ENCODE results near the gene ANKRD30A.
A peak's percentile ranks its signal among the peaks of the same experiment; 100 is the strongest.
"Not testable (repeated sequence)": the region's sequence is repeated elsewhere in the genome, so short reads cannot be mapped to it uniquely, and the experiment has no call there.

Gene ANKRD30A, protein sequence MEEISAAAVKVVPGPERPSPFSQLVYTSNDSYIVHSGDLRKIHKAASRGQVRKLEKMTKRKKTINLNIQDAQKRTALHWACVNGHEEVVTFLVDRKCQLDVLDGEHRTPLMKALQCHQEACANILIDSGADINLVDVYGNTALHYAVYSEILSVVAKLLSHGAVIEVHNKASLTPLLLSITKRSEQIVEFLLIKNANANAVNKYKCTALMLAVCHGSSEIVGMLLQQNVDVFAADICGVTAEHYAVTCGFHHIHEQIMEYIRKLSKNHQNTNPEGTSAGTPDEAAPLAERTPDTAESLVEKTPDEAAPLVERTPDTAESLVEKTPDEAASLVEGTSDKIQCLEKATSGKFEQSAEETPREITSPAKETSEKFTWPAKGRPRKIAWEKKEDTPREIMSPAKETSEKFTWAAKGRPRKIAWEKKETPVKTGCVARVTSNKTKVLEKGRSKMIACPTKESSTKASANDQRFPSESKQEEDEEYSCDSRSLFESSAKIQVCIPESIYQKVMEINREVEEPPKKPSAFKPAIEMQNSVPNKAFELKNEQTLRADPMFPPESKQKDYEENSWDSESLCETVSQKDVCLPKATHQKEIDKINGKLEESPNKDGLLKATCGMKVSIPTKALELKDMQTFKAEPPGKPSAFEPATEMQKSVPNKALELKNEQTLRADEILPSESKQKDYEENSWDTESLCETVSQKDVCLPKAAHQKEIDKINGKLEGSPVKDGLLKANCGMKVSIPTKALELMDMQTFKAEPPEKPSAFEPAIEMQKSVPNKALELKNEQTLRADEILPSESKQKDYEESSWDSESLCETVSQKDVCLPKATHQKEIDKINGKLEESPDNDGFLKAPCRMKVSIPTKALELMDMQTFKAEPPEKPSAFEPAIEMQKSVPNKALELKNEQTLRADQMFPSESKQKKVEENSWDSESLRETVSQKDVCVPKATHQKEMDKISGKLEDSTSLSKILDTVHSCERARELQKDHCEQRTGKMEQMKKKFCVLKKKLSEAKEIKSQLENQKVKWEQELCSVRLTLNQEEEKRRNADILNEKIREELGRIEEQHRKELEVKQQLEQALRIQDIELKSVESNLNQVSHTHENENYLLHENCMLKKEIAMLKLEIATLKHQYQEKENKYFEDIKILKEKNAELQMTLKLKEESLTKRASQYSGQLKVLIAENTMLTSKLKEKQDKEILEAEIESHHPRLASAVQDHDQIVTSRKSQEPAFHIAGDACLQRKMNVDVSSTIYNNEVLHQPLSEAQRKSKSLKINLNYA (N-terminal part only)

GRCh38 chr10:37125191-37125732, at the start of gene ANKRD30A:
Gene ANKRD30A, plus strand, starts transcription at chr10:37125598. Its CDS starts 190 bp downstream, at chr10:37125788.
- FAIRE-seq: no peak

GRCh38 chr10:37076083-37076482, 49.3 kb upstream of the ANKRD30A start:
- FAIRE-seq: not testable (repeated sequence)

GRCh38 chr10:37095792-37096573, 29.4 kb upstream of the ANKRD30A start:
- no peak for FAIRE-seq

GRCh38 chr10:37101261-37101660, 24.1 kb upstream of the ANKRD30A start:
- no peak for FAIRE-seq

GRCh38 chr10:37109000-37109399, 16.4 kb upstream of the ANKRD30A start:
- FAIRE-seq: no peak

DNA sequence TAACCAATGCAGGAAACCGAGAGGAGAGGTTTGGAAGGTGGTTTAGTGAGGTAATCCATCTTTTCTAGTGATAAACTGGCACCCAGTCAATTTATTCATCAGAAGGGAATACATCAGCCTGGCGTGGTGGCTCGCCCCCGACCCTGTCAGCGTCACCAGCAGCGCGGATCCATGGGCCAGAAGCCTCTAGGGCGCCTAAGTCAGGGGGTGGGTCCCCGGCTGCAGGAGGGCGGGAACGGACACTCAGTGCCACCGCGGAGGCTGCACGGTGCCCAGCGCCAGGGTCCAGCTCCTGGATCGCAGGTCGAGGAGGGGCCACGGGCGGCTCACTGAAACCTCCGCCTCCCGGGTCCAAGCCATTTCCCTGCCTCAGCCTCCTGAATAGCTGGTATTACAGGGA, 866 bp upstream of the ANKRD30A start:
- no peak for FAIRE-seq

DNA sequence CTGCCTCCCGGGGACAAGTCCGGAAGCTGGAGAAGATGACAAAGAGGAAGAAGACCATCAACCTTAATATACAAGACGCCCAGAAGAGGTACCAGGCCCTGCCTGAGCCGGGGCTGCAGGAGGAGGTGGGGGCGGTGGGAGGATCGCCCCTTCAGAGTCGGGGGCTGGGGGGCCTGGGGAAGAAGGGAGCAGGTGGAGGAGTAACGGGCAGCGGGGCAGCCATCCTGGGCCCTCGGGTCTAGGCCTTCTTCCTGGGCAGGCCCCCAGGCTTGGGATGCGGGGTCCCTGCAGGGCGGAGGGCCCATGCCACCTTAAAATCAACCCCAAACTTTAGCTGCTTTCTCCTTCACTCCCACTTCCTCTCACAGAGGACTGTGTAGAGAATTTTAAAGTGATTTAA, 523 bp downstream of the ANKRD30A start:
- FAIRE-seq: no peak

DNA sequence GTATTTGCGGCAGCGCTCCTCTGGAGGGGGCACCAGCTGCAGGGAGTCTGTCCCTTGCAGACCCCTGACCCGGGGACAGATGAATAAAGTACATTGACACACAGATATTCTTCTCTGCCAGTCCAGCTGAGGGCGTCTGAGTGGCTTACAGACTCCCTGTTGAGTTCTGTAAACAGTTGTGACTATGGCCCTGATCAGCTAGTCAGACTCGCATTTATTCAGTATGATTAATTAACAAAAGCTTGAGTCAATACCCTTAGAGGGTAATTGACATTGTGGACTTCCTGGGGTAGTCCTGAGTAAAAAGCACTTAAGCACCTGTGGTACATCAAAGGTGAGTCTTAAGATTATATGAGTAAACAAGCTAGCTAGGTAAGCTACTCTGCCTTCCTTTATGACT, 21.0 kb downstream of the ANKRD30A start:
- FAIRE-seq: no peak

- not testable (repeated sequence) for FAIRE-seq
Observed at GRCh38 chr10:37162430-37162829, 37.0 kb downstream of the ANKRD30A start.

DNA sequence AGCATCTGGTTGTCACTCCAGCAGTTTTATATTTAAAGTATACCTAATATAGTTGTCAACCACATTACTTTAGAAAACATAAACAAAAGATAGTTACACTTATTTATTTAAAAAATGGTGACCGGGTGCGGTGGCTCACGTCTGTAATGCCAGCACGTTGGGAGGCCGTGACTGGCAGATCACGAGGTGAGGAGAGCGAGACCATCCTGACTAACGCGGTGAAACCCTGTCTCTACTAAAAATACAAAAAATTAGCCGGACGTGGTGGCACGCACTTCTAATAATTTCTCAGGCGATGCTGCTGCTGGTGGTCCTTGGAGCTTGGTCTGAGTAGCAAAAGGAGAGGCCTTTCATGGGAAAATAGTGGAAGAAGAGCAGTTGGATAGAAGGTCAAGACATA, 46.5 kb downstream of the ANKRD30A start:
- FAIRE-seq: not testable (repeated sequence)

- not testable (repeated sequence) for FAIRE-seq
Observed at GRCh38 chr10:37178296-37178695, 52.9 kb downstream of the ANKRD30A start.

DNA sequence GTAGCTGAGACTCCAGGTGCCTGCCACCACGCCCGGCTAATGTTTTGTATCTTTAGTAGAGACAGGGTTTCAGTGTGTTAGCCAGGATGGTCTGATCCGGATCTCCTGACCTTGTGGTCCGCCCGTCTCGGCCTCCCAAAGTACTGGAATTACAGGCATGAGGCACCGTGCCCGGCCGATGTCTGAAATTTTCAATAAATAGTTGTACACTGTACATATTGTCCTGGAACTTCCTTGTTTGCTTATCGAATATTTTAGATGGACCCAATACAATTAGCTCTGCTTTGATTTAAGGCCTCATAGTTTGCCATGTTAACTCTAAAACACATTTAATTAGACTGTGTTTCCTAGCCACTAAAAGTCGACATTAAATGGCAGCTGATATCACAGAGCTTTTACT, 57.3 kb downstream of the ANKRD30A start:
- not testable (repeated sequence) for FAIRE-seq

DNA sequence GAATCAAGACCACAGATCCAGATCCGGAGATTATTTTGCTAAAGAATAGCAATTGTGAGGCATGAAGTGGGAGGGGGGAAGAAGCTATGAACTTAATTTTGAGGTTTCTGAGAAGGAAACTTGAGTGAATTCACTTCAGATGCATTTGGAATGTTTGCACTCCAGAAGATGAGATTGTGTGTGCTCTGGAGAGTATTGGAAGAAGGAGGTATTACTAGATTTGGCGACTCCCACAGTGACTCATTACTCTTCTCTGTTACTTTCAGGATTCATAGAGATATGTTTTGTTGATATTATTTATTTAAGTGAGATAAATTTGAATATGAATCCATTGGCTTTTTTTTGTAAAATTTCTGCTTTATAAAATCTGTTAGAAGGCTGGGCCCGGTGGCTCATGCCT, 80.7 kb downstream of the ANKRD30A start:
- no peak for FAIRE-seq

DNA sequence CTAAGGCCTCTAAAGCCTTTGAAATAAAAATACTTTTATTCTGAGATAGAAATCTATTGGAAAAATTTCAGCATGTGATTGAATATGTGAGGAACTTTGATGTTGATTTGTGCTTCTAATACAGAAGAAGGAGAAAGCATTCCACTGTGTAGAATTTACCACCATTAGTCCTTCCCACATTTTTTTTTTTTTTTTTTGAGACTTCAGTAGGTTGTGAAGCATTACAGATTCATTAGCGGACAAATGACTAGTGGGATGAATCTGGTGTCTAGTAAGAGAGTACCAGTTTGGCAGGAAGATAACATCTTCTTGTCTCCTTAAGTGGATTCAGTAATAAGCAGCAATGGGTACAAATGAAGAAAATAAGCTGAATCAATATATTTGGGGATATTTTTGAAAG, 95.5 kb downstream of the ANKRD30A start:
- no peak for FAIRE-seq

- FAIRE-seq: no peak
Observed at GRCh38 chr10:37222046-37222445, 96.6 kb downstream of the ANKRD30A start.

GRCh38 chr10:37225163-37225562, 99.8 kb downstream of the ANKRD30A start:
- FAIRE-seq: peak; percentile 63

DNA sequence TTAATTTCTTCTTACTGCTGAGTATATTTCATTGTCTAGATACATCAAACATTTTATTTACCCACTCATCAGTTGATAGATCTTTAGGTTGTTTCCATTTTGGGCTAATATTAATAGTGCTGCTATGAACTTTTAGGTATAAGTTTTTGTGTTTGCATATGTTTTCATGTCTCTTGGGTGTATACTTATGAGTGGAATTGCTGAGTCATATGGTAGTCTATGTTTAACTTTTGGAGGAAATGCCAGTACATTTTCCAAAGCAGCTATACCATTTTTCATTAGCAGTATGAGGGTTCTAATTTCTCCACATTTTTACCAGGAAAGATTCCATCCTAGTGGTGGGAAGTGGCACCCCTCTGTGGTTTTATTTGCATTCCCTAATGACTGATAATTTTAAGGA, 101.1 kb downstream of the ANKRD30A start:
- no peak for FAIRE-seq

GRCh38 chr10:37234692-37235091, 109.3 kb downstream of the ANKRD30A start:
- no peak for FAIRE-seq

DNA sequence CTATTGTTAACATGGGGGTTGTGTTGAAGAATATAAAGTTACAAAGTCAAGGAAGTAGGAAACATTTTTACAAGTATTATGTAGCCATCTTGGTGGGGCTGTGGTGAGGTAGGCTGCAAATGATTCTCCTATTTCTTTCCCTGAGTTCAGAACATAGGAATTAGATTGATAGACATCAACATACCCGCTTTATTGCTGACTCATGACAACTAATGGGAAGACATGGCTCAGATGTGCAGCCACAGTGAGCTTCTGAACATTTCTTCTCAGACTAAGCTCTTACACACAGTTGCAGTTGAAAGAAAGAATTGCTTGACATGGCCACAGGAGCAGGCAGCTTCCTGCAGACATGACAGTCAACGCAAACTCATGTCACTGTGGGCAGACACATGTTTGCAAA, 110.7 kb downstream of the ANKRD30A start:
- no peak for FAIRE-seq

DNA sequence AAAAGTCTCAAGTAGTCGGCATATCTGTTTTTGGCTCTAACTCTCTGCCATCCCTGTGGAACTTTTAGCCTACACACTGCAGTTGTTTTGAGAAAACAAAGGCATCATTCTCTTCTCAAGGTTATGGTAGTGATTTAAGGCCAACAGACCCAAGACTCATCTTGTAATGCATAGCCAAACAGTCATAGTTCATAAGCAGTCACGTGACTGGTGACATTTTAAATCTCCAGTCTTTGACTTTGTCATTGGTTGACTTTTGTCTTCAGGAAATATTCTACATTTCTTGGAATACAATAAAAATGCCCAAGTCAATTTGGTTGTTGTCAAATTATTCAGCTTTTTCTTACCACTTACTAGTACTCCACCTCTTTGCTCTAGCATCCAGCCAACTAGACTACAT, 114.8 kb downstream of the ANKRD30A start:
- no peak for FAIRE-seq

- no peak for FAIRE-seq
Observed at GRCh38 chr10:37246637-37247036, 121.2 kb downstream of the ANKRD30A start.

DNA sequence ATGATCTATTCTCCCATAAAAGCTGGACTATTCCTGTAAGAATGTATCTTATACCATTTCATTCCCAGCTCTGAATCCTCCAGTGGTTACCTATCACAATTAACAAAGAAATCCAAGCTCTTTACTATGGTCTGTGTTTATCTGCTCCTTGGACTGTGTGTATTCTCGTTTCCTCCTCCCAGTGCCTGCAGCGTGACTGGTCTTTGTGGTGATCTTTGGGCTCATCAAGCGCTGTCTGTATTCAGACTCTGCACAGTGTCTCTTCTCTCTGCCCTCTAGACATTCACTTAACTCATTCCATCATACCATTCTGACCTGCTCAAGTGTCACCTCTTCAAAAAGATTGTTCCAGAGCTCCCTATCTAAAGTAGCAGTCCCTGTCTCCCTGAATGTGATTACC, 130.4 kb downstream of the ANKRD30A start:
- FAIRE-seq: not testable (repeated sequence)

Data from A204.1 (cell line).